ENCODE data around the gene ZBTB17. TPM values are rescaled to one million over a fixed set of nuclear protein-coding genes. Genes with fewer than 3 reads are reported as not detected.

ZBTB17 gene
- 36.2 and 49.8 TPM in 2 replicates for total RNA-seq

DNA sequence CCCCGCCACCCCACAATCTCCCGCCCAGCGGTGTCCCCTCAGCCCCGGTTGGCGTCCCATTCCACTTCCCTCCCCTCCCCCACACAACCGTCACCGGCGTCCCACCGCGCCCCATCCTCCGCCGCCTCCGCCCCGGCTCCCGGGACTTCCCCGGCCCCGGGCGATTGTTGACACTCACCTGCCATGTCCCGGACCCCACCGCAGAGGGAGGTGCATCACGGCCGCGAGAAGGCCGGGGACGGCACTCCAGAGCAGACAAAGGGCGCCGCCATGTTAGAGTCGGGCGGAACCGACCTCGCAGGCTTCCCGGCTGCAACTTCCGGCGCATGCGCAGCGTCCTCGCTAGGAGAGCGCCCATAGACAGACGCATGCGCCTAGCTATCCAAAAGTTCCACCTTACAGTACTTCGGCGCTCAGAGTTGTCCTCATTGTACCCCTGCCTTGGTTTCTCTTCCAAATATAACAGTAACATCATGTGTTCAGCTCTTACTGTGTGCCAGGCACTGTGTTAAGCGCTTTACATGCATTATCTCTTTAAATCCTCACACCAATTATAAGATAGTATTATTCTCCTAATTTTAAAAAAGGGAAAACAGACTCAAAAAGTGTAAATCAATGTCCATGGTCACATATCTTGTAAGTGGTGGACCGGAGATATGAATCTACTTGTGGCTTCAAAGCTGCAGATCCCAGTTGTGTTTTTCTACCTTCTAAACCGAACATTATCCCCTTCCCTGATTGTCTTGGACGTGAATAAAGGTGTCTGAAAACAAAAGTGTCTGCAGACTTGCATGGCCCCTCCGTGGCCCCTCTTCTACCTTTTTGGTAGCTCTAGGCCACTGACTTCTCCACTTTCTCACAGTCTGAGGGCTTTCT lies at the start of gene ZBTB17:
Gene ZBTB17, minus strand, starts transcription at position 297 of the 876 bp plus-strand sequence. CDS start 27,606 bp downstream, outside the sequence.

GRCh38 chr1:16021681-16022080 lies 45.8 kb upstream of the ZBTB17 start, which contains the start of gene CLCNKA:
Gene CLCNKA (plus strand): TSS chr1:16022036. CDS start chr1:16022620, 584 bp downstream.

GRCh38 chr1:16017461-16018303 lies 41.8 kb upstream of the ZBTB17 start, which contains the start of gene HSPB7:
Gene HSPB7 (minus strand): TSS chr1:16018043. CDS start chr1:16017963, 80 bp downstream.

Small RNA genes within 50 kb of the gene (small RNA-seq; reads per million reads assigned to genes)
- gene AL034555.1 = not detected
- not detected for gene AL355994.1
- not detected for gene AL355994.5

Other genes starting within 250 kb of the ZBTB17 start
- gene SLC25A34, start 239.8 kb downstream of the ZBTB17 start, total RNA-seq = 0.49 and 0.65 TPM in 2 replicates
- gene TMEM82, start 233.6 kb downstream of the ZBTB17 start, total RNA-seq = not detected in 2 replicates
- gene FBLIM1, start 217.3 kb downstream of the ZBTB17 start, total RNA-seq = 72.7 and 83.2 TPM in 2 replicates
- 0.36 and 0.81 TPM in 2 replicates for gene UQCRHL, start 168.5 kb downstream of the ZBTB17 start, total RNA-seq
- 27.3 and 28.6 TPM in 2 replicates for gene SPEN, start 128.4 kb downstream of the ZBTB17 start, total RNA-seq
- gene SRARP, start 28.1 kb upstream of the ZBTB17 start, total RNA-seq = not detected in 2 replicates
- gene HSPB7, start 41.9 kb upstream of the ZBTB17 start, total RNA-seq = 20.6 and 22.2 TPM in 2 replicates
- 0.16 TPM in 1 of 2 replicates, not detected in the other for gene CLCNKA, start 45.9 kb upstream of the ZBTB17 start, total RNA-seq
- 0.24 and 0.32 TPM in 2 replicates for gene CLCNKB, start 67.7 kb upstream of the ZBTB17 start, total RNA-seq
- gene FAM131C, start 97.5 kb upstream of the ZBTB17 start, total RNA-seq = 0.49 and 0.65 TPM in 2 replicates
- 18.2 and 18.5 TPM in 2 replicates for gene EPHA2, start 180.0 kb upstream of the ZBTB17 start, total RNA-seq
- gene ARHGEF19, start 236.6 kb upstream of the ZBTB17 start, total RNA-seq = 8.3 and 9.1 TPM in 2 replicates